Dendritic cell treated with granulocyte-macrophage colony-stimulating factor and Interleukin-4, amounts not matched to agents 40 ng/mL and 50 ng/mL, for 4 days (primary cell): ENCODE measurements around the gene PTPMT1.

ENCODE experiments used
- H3K27ac Mint-ChIP-seq: one replicate; pipeline ENCODE4 v1.8.0; 2022; ENCODE audit warnings: mild to moderate bottlenecking, mixed read lengths
- H3K27me3 Mint-ChIP-seq: one replicate; pipeline ENCODE4 v1.8.0; 2022; ENCODE audit warnings: mild to moderate bottlenecking, mixed read lengths
- H3K36me3 Mint-ChIP-seq: one replicate; pipeline ENCODE4 v1.8.0; 2022; ENCODE audit warnings: low read depth, mixed read lengths
- H3K4me1 Mint-ChIP-seq: one replicate; pipeline ENCODE4 v1.8.0; 2022; ENCODE audit warnings: low read depth, mixed read lengths
- H3K4me3 Mint-ChIP-seq: one replicate; pipeline ENCODE4 v1.8.0; 2022; ENCODE audit warnings: mild to moderate bottlenecking, moderate library complexity, mixed read lengths
- H3K9me3 Mint-ChIP-seq: one replicate; pipeline ENCODE4 v1.8.0; 2022; ENCODE audit warnings: mixed read lengths
- intact Hi-C: fragments of 100-400 bp; cut with micrococcal nuclease; formaldehyde crosslinking; loops from one replicate; pipeline ENCODE4 v1.15.0; 2022

Gene PTPMT1

DNA sequence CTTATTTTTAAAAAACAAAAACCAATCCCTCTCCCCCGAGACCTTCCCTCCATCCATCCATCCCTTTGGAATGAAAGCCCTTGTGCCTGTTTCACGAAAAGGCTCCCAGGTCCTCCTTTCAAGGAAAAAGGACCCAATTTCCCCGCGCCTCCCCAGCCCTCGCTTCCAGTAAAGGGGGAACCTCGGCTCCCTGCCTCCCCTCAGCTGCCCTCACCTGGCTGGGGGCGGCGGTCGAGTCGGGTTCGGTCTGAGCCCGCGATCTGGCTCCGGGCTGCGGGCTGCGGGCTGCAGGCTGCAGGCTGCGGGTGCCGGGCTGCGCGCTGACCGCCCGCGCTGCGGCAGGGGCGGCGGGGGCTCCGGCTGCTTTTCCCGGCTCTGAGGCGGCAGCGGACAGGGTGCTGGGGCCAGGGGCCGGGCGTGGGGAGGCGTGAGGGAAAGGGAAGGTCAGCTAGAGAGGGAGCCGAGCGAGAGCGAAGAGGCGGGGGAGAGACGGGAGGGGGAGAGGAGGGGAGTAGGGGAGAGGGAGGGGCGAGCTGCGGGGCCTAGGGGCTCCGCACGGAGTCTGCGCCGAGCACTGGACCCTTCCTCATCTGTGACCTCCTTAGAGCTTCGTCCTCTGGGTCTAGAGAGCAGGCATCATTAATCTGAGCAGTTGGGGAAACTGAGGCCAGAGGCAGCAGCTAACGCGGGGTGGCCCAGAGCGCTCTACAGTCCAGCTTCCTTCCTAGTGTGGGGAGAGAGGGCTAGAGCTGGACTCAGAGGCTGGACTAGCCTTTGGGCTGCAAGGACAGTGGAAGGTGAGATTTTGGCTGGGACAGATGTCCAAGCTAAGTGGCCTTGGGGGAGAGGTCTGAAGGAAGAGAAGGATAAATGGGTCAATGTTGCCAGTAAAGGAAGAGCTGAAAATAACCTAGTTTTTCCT is 28.8 kb downstream of the PTPMT1 start, which contains the start of gene C1QTNF4:
Gene C1QTNF4, minus strand, starts transcription at position 478 of the 922 bp plus-strand sequence. CDS start 3,601 bp downstream, outside the sequence.
- intact Hi-C loops, result no loop called here
- peaks cover 6% of the 10 kb centered on the region for H3K36me3 Mint-ChIP-seq
- peaks cover 29% of the 10 kb centered on the region for H3K4me1 Mint-ChIP-seq
- H3K27me3 Mint-ChIP-seq, result peaks cover 41% of the 10 kb centered on the region
- no peaks in the 10 kb centered on the region for H3K9me3 Mint-ChIP-seq
- no peak within 1 kb of the TSS for H3K27ac Mint-ChIP-seq
- peak within 1 kb of the TSS; percentile 21 for H3K4me3 Mint-ChIP-seq

DNA sequence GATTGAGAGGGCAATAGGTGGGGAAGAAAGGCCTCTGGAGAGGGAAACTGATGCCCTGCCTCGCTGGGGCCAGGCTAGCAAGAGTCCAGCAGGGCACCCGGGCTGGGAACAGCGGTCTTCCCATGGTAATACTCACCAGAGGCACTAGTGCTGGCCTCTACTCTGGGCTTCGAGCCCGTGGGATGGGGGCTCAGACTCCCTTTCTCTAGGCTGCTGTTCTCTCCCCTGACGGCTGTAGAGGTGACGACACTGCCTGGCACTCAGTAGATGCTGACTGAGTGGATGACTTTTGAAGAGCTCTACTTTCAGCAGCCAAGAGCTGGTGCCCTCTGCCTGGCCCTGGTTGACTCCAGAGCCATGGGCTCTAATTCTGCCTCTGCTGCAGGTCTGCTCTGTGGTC is 29.6 kb downstream of the PTPMT1 start:
- H3K9me3 Mint-ChIP-seq, result no peaks in the 10 kb centered on the region
- H3K4me3 Mint-ChIP-seq, result no peak overlapping the region
- H3K36me3 Mint-ChIP-seq, result peaks cover 1% of the 10 kb centered on the region
- peaks cover 41% of the 10 kb centered on the region for H3K27me3 Mint-ChIP-seq
- H3K27ac Mint-ChIP-seq, result no peak overlapping the region
- intact Hi-C loops, result no loop called here
- H3K4me1 Mint-ChIP-seq, result peaks cover 29% of the 10 kb centered on the region

DNA sequence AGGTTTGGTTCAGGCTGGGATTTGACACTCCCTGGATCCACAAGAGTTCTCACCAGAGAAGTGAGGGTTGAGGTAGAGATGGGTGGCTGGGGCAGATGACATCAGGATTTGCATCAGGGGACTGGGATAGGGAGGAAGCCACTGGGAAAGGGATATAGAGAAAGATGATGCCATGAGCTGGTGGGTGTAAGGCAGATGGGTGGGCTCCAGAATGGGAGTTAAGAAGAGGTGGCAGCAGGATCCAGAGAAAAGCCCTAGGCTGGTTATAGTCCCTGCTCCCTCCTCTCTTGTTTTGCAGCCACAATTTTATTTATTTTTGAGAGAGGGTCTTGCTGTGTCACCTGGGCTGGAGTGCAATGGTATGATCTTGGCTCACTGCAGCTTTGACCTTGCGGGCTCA is 30.6 kb downstream of the PTPMT1 start:
- no peak overlapping the region for H3K27ac Mint-ChIP-seq
- intact Hi-C loops, result no loop called here
- H3K4me3 Mint-ChIP-seq, result no peak overlapping the region
- peaks cover 29% of the 10 kb centered on the region for H3K4me1 Mint-ChIP-seq
- no peaks in the 10 kb centered on the region for H3K9me3 Mint-ChIP-seq
- H3K36me3 Mint-ChIP-seq, result no peaks in the 10 kb centered on the region
- H3K27me3 Mint-ChIP-seq, result peaks cover 41% of the 10 kb centered on the region

DNA sequence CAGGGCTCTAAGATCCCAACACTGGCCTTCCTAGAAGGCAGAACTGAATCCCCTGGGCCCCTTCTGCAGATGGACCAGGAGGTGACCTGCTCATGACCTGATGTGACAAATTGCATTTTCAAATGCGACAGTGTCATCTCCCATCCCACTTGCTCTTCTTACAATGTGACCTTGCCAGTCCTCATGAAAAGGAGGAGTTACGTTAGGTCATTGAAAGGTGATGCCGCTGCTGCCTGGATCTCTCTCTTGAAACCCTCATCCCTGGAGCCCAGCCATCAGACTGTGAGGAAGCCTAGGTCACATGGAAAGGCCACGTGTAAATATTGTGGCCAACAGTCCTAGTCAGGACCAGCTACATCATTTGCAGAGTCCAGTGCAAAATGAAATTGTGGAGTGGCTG is 34.5 kb downstream of the PTPMT1 start:
- no peak overlapping the region for H3K27ac Mint-ChIP-seq
- H3K4me3 Mint-ChIP-seq, result no peak overlapping the region
- no peaks in the 10 kb centered on the region for H3K9me3 Mint-ChIP-seq
- H3K27me3 Mint-ChIP-seq, result peaks cover 10% of the 10 kb centered on the region
- no peaks in the 10 kb centered on the region for H3K4me1 Mint-ChIP-seq
- H3K36me3 Mint-ChIP-seq, result no peaks in the 10 kb centered on the region
- intact Hi-C loops, result no loop called here

DNA sequence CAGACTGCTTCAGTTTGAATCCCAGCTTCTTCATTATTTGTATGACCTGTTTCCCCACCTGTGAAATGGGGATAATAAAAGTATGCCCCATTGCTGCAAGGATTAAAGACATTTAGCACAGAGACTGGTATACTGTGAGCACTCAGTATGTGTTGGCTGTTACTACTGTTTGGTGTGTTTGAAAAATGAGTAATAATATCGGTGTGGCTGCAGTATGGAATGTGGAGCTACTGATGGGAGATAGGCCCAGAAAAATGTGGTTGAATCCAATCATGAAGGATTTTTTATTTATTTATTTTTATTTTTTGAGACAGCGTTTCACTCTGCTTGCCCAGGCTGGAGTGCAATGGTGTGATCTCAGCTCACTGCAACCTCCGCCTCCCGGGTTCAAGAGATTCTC is 37.9 kb downstream of the PTPMT1 start:
- Mint-ChIP-seq H3K36me3 (peaks cover 30% of the 10 kb centered on the region), H3K27me3 (no peaks in the 10 kb centered on the region), H3K27ac (no peak overlapping the region), H3K4me1 (no peaks in the 10 kb centered on the region), H3K4me3 (no peak overlapping the region), H3K9me3 (no peaks in the 10 kb centered on the region)
- intact Hi-C loops, result no loop called here

DNA sequence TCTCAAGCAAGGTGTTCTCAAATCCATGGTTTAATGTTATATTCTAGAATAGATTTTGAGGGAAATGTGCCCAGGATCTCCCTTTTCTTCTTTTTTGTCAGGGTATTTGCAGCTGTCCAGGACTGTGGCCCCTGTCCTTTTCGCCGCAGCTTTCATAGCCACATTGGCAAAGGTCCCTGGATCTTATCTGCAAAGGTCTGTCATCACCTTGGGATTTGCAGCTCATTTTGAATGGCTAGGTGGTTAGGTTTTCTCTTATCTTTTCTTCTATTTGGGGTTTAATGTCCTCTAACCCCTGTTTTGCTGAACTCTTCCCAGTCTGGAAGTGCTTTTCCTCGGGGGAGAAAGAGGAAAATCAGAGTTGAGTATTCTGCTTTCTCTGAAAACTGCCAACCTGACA is 40.5 kb downstream of the PTPMT1 start:
- Mint-ChIP-seq H3K4me3 (no peak overlapping the region), H3K27ac (no peak overlapping the region), H3K4me1 (peaks cover 9% of the 10 kb centered on the region), H3K27me3 (no peaks in the 10 kb centered on the region), H3K9me3 (no peaks in the 10 kb centered on the region), H3K36me3 (peaks cover 49% of the 10 kb centered on the region)
- intact Hi-C loops, result no loop called here

DNA sequence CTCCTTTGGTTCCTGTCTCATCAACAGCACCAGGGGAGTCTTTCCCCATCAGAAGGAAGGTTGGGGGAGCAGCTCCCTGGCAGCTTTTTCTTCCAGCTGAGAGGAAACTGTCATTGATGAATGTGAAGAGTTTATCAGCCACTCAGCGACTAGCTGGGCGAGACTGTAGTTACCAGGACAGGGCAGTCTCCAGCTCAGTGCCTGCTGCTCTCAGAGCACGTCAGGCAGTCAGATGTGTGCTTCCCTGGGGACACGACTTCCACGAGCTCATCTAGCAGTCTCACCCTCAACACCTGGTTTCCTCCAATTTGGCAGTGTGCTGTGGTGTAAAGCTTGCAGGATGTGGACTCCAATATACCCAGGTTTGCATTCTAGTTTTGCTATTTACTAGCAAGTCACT is 41.3 kb downstream of the PTPMT1 start:
- Mint-ChIP-seq H3K27me3 (no peaks in the 10 kb centered on the region), H3K4me3 (no peak overlapping the region), H3K27ac (no peak overlapping the region), H3K4me1 (peaks cover 16% of the 10 kb centered on the region), H3K36me3 (peaks cover 53% of the 10 kb centered on the region), H3K9me3 (no peaks in the 10 kb centered on the region)
- intact Hi-C loops, result no loop called here

DNA sequence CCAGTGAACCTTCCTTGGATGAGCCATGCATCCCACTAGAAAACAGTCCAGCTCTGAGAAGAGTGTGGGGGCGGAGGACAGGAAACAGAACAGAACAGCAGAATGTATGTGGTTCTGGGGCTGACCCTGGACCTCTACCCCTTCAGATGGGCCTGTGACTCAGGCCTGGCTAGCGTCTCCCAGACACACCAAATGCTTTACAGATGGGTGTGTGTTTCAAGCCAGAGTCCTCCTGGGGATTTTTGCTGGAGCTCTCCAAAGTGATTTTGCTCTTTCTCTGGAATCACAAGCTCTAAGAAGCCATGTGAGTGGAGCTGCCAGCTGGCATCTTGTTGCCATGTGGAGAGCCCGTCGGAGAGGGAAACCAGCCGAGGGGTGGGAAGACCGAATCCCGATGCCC is 42.0 kb downstream of the PTPMT1 start:
- H3K4me1 Mint-ChIP-seq, result peaks cover 23% of the 10 kb centered on the region
- no peaks in the 10 kb centered on the region for H3K27me3 Mint-ChIP-seq
- no peak overlapping the region for H3K4me3 Mint-ChIP-seq
- no peak overlapping the region for H3K27ac Mint-ChIP-seq
- intact Hi-C loops, result no loop called here
- H3K9me3 Mint-ChIP-seq, result no peaks in the 10 kb centered on the region
- H3K36me3 Mint-ChIP-seq, result peaks cover 53% of the 10 kb centered on the region

DNA sequence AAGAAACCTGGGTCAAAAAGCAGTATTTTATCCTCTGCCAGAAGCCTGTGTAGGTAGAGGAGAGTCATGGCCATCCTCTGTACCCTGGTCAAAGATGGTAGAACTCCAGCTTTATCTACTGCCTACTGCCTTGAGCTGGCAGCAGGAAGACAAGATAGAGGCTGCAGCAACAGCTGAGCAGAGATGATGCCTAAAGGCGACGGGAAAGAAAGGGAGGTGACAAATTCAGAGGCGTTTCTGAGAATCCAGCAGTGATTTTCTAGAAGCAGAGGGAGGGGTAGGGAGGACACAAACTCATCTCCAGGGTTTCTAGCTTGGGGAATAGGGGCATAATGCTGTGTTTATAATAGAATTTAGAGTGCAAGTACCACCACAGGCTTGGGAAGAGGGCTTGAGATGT is 44.3 kb downstream of the PTPMT1 start:
- H3K27me3 Mint-ChIP-seq, result no peaks in the 10 kb centered on the region

DNA sequence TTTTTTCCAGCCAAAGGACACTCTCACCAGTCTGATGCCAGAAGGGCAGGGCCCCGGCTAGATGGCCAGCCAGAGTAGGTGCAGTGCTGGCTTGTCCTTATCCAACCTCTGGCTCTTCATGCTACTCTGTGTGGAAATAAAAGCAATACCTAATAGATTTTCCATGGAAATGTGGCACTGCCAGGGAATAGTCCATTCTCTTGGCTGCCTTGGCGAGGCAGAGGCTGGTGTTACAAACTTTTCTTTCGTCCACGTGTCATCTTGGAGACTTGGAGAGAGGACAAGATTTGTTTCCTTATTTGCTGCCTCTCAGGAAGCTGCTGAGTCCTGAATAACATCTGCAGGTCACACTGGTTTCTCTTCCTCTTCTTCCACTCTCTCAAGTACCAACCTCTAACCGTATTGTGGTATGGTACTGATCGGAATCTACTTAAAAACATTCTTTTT is 46.0 kb downstream of the PTPMT1 start:
- Mint-ChIP-seq H3K4me1 (peaks cover 30% of the 10 kb centered on the region), H3K27ac (peak overlapping the region; percentile 55), H3K4me3 (no peak overlapping the region), H3K36me3 (peaks cover 65% of the 10 kb centered on the region), H3K27me3 (no peaks in the 10 kb centered on the region), H3K9me3 (no peaks in the 10 kb centered on the region)
- intact Hi-C loops, result loop anchor here (5.0 to 10.0 kb wide), 2 partner anchors 34 to 57 kb away; partner anchors contain the start of genes CELF1, KBTBD4 and NDUFS3

More for the DNA sequence above, 44.3 kb downstream of the PTPMT1 start:
- Mint-ChIP-seq H3K9me3 (no peaks in the 10 kb centered on the region), H3K36me3 (peaks cover 64% of the 10 kb centered on the region), H3K4me1 (peaks cover 30% of the 10 kb centered on the region), H3K4me3 (no peak overlapping the region), H3K27ac (peak overlapping the region; percentile 19)
- intact Hi-C loops, result loop anchor here (5.0 to 10.0 kb wide), 2 partner anchors 32 to 55 kb away; partner anchors contain the start of genes CELF1, KBTBD4 and NDUFS3

DNA sequence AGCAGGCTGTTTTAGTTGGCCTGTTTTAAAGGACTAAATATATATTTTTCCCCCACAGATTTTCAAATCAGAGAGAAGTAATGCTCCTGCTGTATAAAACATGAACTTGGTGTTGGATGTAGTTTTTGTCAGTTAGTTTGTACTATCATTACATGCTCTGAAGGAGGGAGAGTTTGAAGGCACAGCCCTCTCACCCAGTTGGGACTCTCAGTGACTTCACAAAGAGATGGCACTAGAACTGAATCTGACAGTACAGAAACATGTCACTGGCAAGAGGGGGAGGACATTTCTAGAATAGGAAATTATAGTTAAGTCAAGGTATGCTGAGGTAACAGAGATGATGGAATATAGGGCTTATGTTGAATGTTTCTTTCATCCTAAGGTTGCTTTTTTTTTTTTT is 49.9 kb downstream of the PTPMT1 start:
- H3K36me3 Mint-ChIP-seq, result peaks cover 64% of the 10 kb centered on the region
- H3K9me3 Mint-ChIP-seq, result no peaks in the 10 kb centered on the region
- no peak overlapping the region for H3K27ac Mint-ChIP-seq
- no peak overlapping the region for H3K4me3 Mint-ChIP-seq
- peaks cover 25% of the 10 kb centered on the region for H3K4me1 Mint-ChIP-seq
- H3K27me3 Mint-ChIP-seq, result no peaks in the 10 kb centered on the region
- intact Hi-C loops, result loop anchor here (5.0 to 10.0 kb wide), 2 partner anchors 60 to 128 kb away; partner anchors contain the start of gene CELF1

DNA sequence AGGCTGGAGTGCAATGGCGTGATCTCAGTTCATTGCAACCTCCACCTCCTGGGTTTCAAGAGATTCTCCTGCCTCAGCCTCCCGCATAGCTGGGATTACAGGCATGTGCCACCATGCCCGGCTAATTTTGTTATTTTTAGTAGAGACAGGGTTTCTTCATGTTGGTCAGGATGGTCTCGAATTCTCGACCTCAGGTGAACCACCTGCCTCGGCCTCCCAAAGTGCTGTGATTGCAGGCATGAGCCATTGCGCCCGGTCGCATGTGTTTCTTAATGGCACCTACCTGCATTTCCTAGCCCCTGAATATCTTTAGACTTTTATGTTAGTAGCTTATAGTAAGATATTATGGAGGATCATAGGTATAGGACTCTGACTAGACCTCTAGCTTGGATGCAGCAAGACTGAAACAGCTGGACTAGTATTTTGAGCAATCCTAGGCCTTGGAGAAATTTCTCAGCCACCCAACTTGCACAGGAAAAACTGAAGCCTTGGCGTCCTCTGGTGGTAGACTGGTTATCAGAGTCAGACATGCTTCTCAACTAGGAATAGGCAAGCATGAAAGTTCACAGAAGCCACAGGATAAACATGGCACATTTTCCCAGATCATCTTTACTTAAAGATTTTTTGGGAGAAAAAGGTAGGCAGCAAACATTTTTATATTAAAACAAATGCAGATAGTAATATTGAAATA is 51.5 kb downstream of the PTPMT1 start:
- H3K4me3 Mint-ChIP-seq, result no peak overlapping the region
- no peak overlapping the region for H3K27ac Mint-ChIP-seq
- H3K27me3 Mint-ChIP-seq, result no peaks in the 10 kb centered on the region
- H3K9me3 Mint-ChIP-seq, result no peaks in the 10 kb centered on the region
- H3K36me3 Mint-ChIP-seq, result peaks cover 66% of the 10 kb centered on the region
- intact Hi-C loops, result loop anchor here (5.0 to 10.0 kb wide), 2 partner anchors 62 to 130 kb away; partner anchors contain the start of gene CELF1
- peaks cover 13% of the 10 kb centered on the region for H3K4me1 Mint-ChIP-seq

DNA sequence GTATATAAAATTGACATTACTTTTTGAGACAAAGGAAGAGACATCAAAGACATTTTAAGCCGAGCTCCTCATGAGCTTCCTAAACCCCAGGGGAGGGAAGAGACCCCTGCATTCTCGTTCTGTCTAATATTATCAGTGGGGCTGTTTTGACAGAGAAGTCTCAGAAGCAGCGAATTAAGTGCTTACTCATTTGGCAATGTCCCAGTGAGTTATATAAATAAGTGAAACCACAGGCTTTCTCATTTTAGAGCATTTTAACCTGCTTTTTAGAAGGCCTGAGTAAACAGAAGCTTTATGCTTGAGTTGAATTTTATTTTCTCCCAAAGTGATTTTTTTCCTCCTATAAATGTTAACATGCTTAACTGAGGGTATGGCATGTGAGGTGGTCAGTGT is 52.0 kb downstream of the PTPMT1 start:
- Mint-ChIP-seq H3K27me3 (no peaks in the 10 kb centered on the region), H3K36me3 (peaks cover 72% of the 10 kb centered on the region), H3K4me3 (no peak overlapping the region), H3K9me3 (no peaks in the 10 kb centered on the region), H3K4me1 (peaks cover 7% of the 10 kb centered on the region), H3K27ac (no peak overlapping the region)
- intact Hi-C loops, result loop anchor here (5.0 to 10.0 kb wide), 2 partner anchors 63 to 130 kb away; partner anchors contain the start of gene CELF1

DNA sequence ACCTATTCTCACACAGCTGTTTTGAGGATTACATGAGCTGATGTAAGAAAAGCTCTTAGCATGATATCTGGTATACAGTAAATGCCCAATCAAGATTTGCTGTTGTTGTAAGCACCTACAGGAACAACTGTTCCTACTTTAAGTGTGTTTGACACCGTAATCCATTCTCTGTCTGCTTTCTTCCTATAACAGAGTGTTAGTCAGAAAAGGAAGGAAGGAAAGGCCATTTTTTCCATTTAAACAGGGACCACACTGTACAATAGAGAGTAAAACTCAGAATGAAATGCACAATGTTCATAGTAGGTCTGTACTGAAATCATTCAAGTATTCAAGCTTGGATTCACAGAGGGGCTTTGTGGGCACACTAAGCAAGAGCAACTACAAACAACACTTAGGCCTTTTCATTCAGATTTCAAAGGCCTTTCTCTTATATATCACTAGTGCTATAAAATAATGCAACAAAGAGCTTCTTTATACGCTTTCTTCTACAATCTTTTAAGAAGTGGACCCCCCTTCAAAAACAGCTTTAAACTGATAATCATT is 55.5 kb downstream of the PTPMT1 start:
- H3K27me3 Mint-ChIP-seq, result no peaks in the 10 kb centered on the region
- H3K4me1 Mint-ChIP-seq, result no peaks in the 10 kb centered on the region
- H3K4me3 Mint-ChIP-seq, result no peak overlapping the region
- H3K27ac Mint-ChIP-seq, result no peak overlapping the region
- H3K9me3 Mint-ChIP-seq, result no peaks in the 10 kb centered on the region
- intact Hi-C loops, result no loop called here
- peaks cover 87% of the 10 kb centered on the region for H3K36me3 Mint-ChIP-seq
